Central memory CD8-positive, alpha-beta T cell (primary cell): Measurements from ENCODE around the gene OLIG1.

Experiments
- ATAC-seq: fragments of 150-1000 bp; cut with Tn5 transposase; replicated peaks from 2 replicates; pipeline ENCODE4 v1.10.0; 2022; ENCODE audit warnings: mild to moderate bottlenecking, moderate FRiP score, moderate number of reproducible peaks; ENCODE audit not compliant: poor library complexity, severe bottlenecking; ENCODE audit errors: extremely low read depth
- DNase-seq, 2 donors: peaks; one replicate each; pipeline ENCODE4 v3.0.0; 2021; ENCODE audit warnings: low spot score in 2 of 2
- H3K27ac Mint-ChIP-seq: one replicate; pipeline ENCODE4 v1.8.0; 2022; ENCODE audit warnings: low read depth, mild to moderate bottlenecking, moderate library complexity, mixed read lengths
- H3K27me3 Mint-ChIP-seq: one replicate; pipeline ENCODE4 v1.8.0; 2022; ENCODE audit warnings: mixed read lengths
- H3K36me3 Mint-ChIP-seq: one replicate; pipeline ENCODE4 v1.8.0; 2022; ENCODE audit warnings: mild to moderate bottlenecking, moderate library complexity, mixed read lengths; ENCODE audit not compliant: insufficient read depth
- H3K4me1 Mint-ChIP-seq: one replicate; pipeline ENCODE4 v1.8.0; 2022; ENCODE audit warnings: mixed read lengths
- H3K4me3 Mint-ChIP-seq: one replicate; pipeline ENCODE4 v1.8.0; 2022; ENCODE audit warnings: mild to moderate bottlenecking, moderate library complexity, mixed read lengths
- H3K9me3 Mint-ChIP-seq: one replicate; pipeline ENCODE4 v1.8.0; 2022; ENCODE audit warnings: mixed read lengths

Gene OLIG1

GRCh38 chr21:33099131-33099530 lies 29.2 kb downstream of the OLIG1 start:
- no peaks in the 10 kb centered on the region for H3K36me3 Mint-ChIP-seq
- no peak for ATAC-seq
- no peak for DNase-seq
- H3K27ac Mint-ChIP-seq, result no peak overlapping the region
- no peaks in the 10 kb centered on the region for H3K9me3 Mint-ChIP-seq
- peaks cover 42% of the 10 kb centered on the region for H3K27me3 Mint-ChIP-seq
- no peak overlapping the region for H3K4me3 Mint-ChIP-seq
- H3K4me1 Mint-ChIP-seq, result peaks cover 6% of the 10 kb centered on the region

- no peaks in the 10 kb centered on the region for H3K36me3 Mint-ChIP-seq
- no peak overlapping the region for H3K4me3 Mint-ChIP-seq
- peaks cover 2% of the 10 kb centered on the region for H3K4me1 Mint-ChIP-seq
- DNase-seq (no peak), ATAC-seq (no peak)
- H3K27ac Mint-ChIP-seq, result no peak overlapping the region
- peaks cover 64% of the 10 kb centered on the region for H3K27me3 Mint-ChIP-seq
- H3K9me3 Mint-ChIP-seq, result no peaks in the 10 kb centered on the region
Observed at GRCh38 chr21:33101300-33101911, 31.5 kb downstream of the OLIG1 start.

- Mint-ChIP-seq H3K9me3 (no peaks in the 10 kb centered on the region), H3K36me3 (no peaks in the 10 kb centered on the region), H3K27me3 (peaks cover 88% of the 10 kb centered on the region), H3K27ac (no peak overlapping the region), H3K4me3 (no peak overlapping the region), H3K4me1 (no peaks in the 10 kb centered on the region)
- DNase-seq (no peak), ATAC-seq (no peak)
Observed at GRCh38 chr21:33105088-33105487, 35.1 kb downstream of the OLIG1 start.

- ATAC-seq (no peak), DNase-seq (no peak)
- Mint-ChIP-seq H3K9me3 (no peaks in the 10 kb centered on the region), H3K4me3 (no peak overlapping the region), H3K27ac (no peak overlapping the region), H3K36me3 (no peaks in the 10 kb centered on the region), H3K27me3 (peaks cover 90% of the 10 kb centered on the region), H3K4me1 (no peaks in the 10 kb centered on the region)
Observed at GRCh38 chr21:33108228-33108627, 38.3 kb downstream of the OLIG1 start.

GRCh38 chr21:33109574-33110339 lies 39.8 kb downstream of the OLIG1 start:
- no peaks in the 10 kb centered on the region for H3K4me1 Mint-ChIP-seq
- no peaks in the 10 kb centered on the region for H3K36me3 Mint-ChIP-seq
- H3K9me3 Mint-ChIP-seq, result no peaks in the 10 kb centered on the region
- H3K27ac Mint-ChIP-seq, result no peak overlapping the region
- peaks cover 90% of the 10 kb centered on the region for H3K27me3 Mint-ChIP-seq
- ATAC-seq (no peak), DNase-seq (no peak)
- H3K4me3 Mint-ChIP-seq, result no peak overlapping the region

- ATAC-seq, result no peak
- Mint-ChIP-seq H3K4me3 (no peak overlapping the region), H3K27ac (no peak overlapping the region)
Observed at GRCh38 chr21:33110340-33110715, 40.4 kb downstream of the OLIG1 start.

GRCh38 chr21:33111577-33111976 lies 41.6 kb downstream of the OLIG1 start:
- H3K4me1 Mint-ChIP-seq, result peaks cover 6% of the 10 kb centered on the region
- no peak for ATAC-seq
- peaks cover 76% of the 10 kb centered on the region for H3K27me3 Mint-ChIP-seq
- no peaks in the 10 kb centered on the region for H3K36me3 Mint-ChIP-seq
- no peaks in the 10 kb centered on the region for H3K9me3 Mint-ChIP-seq
- DNase-seq, result no peak
- no peak overlapping the region for H3K4me3 Mint-ChIP-seq
- no peak overlapping the region for H3K27ac Mint-ChIP-seq

More at GRCh38 chr21:33110340-33110715, 40.4 kb downstream of the OLIG1 start:
- Mint-ChIP-seq H3K9me3 (no peaks in the 10 kb centered on the region), H3K27me3 (peaks cover 87% of the 10 kb centered on the region), H3K4me1 (no peaks in the 10 kb centered on the region), H3K36me3 (no peaks in the 10 kb centered on the region)
- DNase-seq, result no peak

- ATAC-seq (no peak), DNase-seq (no peak)
- peaks cover 10% of the 10 kb centered on the region for H3K4me1 Mint-ChIP-seq
- H3K27ac Mint-ChIP-seq, result no peak overlapping the region
- H3K9me3 Mint-ChIP-seq, result no peaks in the 10 kb centered on the region
- H3K27me3 Mint-ChIP-seq, result peaks cover 77% of the 10 kb centered on the region
- H3K4me3 Mint-ChIP-seq, result no peak overlapping the region
- no peaks in the 10 kb centered on the region for H3K36me3 Mint-ChIP-seq
Observed at GRCh38 chr21:33112151-33112550, 42.2 kb downstream of the OLIG1 start.

GRCh38 chr21:33112681-33113080 lies 42.7 kb downstream of the OLIG1 start:
- Mint-ChIP-seq H3K9me3 (no peaks in the 10 kb centered on the region), H3K36me3 (no peaks in the 10 kb centered on the region), H3K27me3 (peaks cover 80% of the 10 kb centered on the region), H3K4me3 (no peak overlapping the region), H3K4me1 (peaks cover 10% of the 10 kb centered on the region), H3K27ac (no peak overlapping the region)
- DNase-seq, result no peak
- no peak for ATAC-seq

GRCh38 chr21:33113131-33113530 lies 43.2 kb downstream of the OLIG1 start:
- no peak overlapping the region for H3K4me3 Mint-ChIP-seq
- peaks cover 10% of the 10 kb centered on the region for H3K4me1 Mint-ChIP-seq
- no peaks in the 10 kb centered on the region for H3K9me3 Mint-ChIP-seq
- no peak for ATAC-seq
- no peaks in the 10 kb centered on the region for H3K36me3 Mint-ChIP-seq
- no peak for DNase-seq
- H3K27me3 Mint-ChIP-seq, result peaks cover 80% of the 10 kb centered on the region
- H3K27ac Mint-ChIP-seq, result no peak overlapping the region

- H3K36me3 Mint-ChIP-seq, result no peaks in the 10 kb centered on the region
- peaks cover 10% of the 10 kb centered on the region for H3K4me1 Mint-ChIP-seq
- peaks cover 69% of the 10 kb centered on the region for H3K27me3 Mint-ChIP-seq
- no peak overlapping the region for H3K27ac Mint-ChIP-seq
- DNase-seq, result no peak
- no peak overlapping the region for H3K4me3 Mint-ChIP-seq
- ATAC-seq, result no peak
- no peaks in the 10 kb centered on the region for H3K9me3 Mint-ChIP-seq
Observed at GRCh38 chr21:33114276-33114675, 44.3 kb downstream of the OLIG1 start.

- H3K27me3 Mint-ChIP-seq, result peaks cover 53% of the 10 kb centered on the region
- no peaks in the 10 kb centered on the region for H3K9me3 Mint-ChIP-seq
- H3K36me3 Mint-ChIP-seq, result no peaks in the 10 kb centered on the region
- H3K4me1 Mint-ChIP-seq, result peaks cover 10% of the 10 kb centered on the region
- ATAC-seq (no peak), DNase-seq (no peak)
- no peak overlapping the region for H3K27ac Mint-ChIP-seq
- H3K4me3 Mint-ChIP-seq, result no peak overlapping the region
Observed at GRCh38 chr21:33115631-33116510, 45.9 kb downstream of the OLIG1 start.
